Measurements from ENCODE around the gene GID4.

GID4 gene

GRCh38 chr17:18038861-18039534 is at the start of gene GID4, which contains the start of gene ATPAF2:
TSS of gene GID4 (plus strand) at chr17:18039408. CDS start at chr17:18039465, 57 bp downstream.
TSS of gene ATPAF2 (minus strand) at chr17:18039168. CDS start at chr17:18039013, 155 bp downstream.
- no peak for TF ChIP-seq CTCF (IDR thresholded peaks at IDR 0.05)

GRCh38 chr17:17989618-17990017 is 49.6 kb upstream of the GID4 start:
- no peak for TF ChIP-seq CTCF (IDR thresholded peaks at IDR 0.05)

GRCh38 chr17:17990282-17990681 is 48.9 kb upstream of the GID4 start:
- TF ChIP-seq CTCF (IDR thresholded peaks at IDR 0.05): no peak

GRCh38 chr17:17993366-17993765 is 45.8 kb upstream of the GID4 start:
- no peak for TF ChIP-seq CTCF (IDR thresholded peaks at IDR 0.05)

GRCh38 chr17:17993852-17994251 is 45.4 kb upstream of the GID4 start:
- no peak for TF ChIP-seq CTCF (IDR thresholded peaks at IDR 0.05)

GRCh38 chr17:17994271-17995069 is 44.7 kb upstream of the GID4 start:
- TF ChIP-seq CTCF (IDR thresholded peaks at IDR 0.05): peak; percentile 11; the same call in 1 of the 2 replicates

GRCh38 chr17:17998934-17999333 is 40.3 kb upstream of the GID4 start:
- TF ChIP-seq CTCF (IDR thresholded peaks at IDR 0.05): no peak

Measured in LNCAP (cell line).